Measurements from ENCODE around the gene EPAS1. TPM values are rescaled to one million over a fixed set of nuclear protein-coding genes. Genes with fewer than 3 reads are reported as not detected.

The EPAS1 gene
- total and polyA plus RNA-seq, 9 of the 15 experiments (the other 6 are each of a cell fraction or from before 2014, with no cell fraction given), result 0.25 to 11.2 (median 4.1) TPM

DNA sequence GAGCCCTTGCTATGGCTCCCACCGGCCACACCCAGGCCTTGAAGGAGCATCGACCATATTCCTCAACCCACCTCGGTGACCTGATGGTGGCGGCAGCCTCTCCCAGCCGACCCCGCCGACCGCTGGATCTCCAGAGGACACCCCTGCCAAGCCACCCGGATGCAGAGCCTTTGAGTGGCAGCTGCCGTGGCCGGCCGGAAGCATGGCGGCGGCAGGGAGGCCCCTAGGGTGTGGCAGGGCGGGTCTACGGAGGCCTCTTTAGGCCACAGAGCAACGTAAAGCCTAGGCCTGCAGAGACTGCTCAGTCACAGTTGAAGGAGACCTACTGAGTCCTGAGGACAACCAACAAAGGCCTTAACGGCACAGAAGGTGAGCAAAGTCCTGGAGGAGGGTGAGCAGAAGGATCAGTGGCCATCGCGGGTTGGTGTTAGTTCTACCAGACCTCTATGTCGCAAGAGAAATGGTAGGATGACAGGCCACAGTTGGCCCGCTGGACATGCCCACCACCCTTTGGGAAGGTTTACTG, 131.8 kb downstream of the EPAS1 start (continued):
- peak in 1 of 2 experiments; percentile 59; a peak in 1 of 4 replicates for TF ChIP-seq MAZ (CRISPR knock-in tag; conservative IDR thresholded peaks at IDR 0.05 in 1 of 2, IDR thresholded peaks at IDR 0.05 in 1 of 2)
- TF ChIP-seq, protein P1, sequence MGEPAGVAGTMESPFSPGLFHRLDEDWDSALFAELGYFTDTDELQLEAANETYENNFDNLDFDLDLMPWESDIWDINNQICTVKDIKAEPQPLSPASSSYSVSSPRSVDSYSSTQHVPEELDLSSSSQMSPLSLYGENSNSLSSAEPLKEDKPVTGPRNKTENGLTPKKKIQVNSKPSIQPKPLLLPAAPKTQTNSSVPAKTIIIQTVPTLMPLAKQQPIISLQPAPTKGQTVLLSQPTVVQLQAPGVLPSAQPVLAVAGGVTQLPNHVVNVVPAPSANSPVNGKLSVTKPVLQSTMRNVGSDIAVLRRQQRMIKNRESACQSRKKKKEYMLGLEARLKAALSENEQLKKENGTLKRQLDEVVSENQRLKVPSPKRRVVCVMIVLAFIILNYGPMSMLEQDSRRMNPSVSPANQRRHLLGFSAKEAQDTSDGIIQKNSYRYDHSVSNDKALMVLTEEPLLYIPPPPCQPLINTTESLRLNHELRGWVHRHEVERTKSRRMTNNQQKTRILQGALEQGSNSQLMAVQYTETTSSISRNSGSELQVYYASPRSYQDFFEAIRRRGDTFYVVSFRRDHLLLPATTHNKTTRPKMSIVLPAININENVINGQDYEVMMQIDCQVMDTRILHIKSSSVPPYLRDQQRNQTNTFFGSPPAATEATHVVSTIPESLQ (CRISPR knock-in tag; IDR thresholded peaks at IDR 0.05), result no peak
- TF ChIP-seq ADNP (tag; IDR thresholded peaks at IDR 0.05), result no peak
- TF ChIP-seq ZBTB7A (IDR thresholded peaks at IDR 0.05; ENCODE audit: borderline replicate concordance, control insufficient read depth, low read depth, low read length), result peak; percentile 78; the same call in 1 of the 2 replicates
- TF ChIP-seq FOXA3 (CRISPR knock-in tag; conservative IDR thresholded peaks at IDR 0.05 in 1 of 2, IDR thresholded peaks at IDR 0.05 in 1 of 2), result no peak
- TF ChIP-seq HNRNPK (IDR thresholded peaks at IDR 0.05; ENCODE audit: low read depth, low read length, poor library complexity, severe bottlenecking), result no peak
- peak; percentile 79 for TF ChIP-seq ETV1 (tag; conservative IDR thresholded peaks at IDR 0.05; ENCODE audit: low read depth)
- no peak for TF ChIP-seq RBBP5 (IDR thresholded peaks at IDR 0.05; ENCODE audit: borderline replicate concordance, insufficient read depth, low read length, poor library complexity, severe bottlenecking)
- TF ChIP-seq RCOR1 (IDR thresholded peaks at IDR 0.05; ENCODE audit: borderline replicate concordance in 1 of 2, low read depth in 2 of 2, low read length in 2 of 2), result peak in 1 of 2 experiments; percentile 51; a peak in 1 of 4 replicates
- TF ChIP-seq POLR2AphosphoS5 (IDR thresholded peaks at IDR 0.05; ENCODE audit: control insufficient read depth, insufficient read depth, low read depth, low read length), result peak; percentile 90
- no peak for TF ChIP-seq MCM3 (IDR thresholded peaks at IDR 0.05)
- peak; percentile 89 for TF ChIP-seq TBP (optimal IDR thresholded peaks at IDR 0.05; ENCODE audit: low read depth, low read length)
- peak; percentile 57; the same call in 1 of the 2 replicates for TF ChIP-seq NBN (IDR thresholded peaks at IDR 0.05; ENCODE audit: low read depth)
- TF ChIP-seq NFE2 (IDR thresholded peaks at IDR 0.05; ENCODE audit: low read depth), result peak; percentile 39; the same call in 1 of the 2 replicates
- TF ChIP-seq, protein P2, sequence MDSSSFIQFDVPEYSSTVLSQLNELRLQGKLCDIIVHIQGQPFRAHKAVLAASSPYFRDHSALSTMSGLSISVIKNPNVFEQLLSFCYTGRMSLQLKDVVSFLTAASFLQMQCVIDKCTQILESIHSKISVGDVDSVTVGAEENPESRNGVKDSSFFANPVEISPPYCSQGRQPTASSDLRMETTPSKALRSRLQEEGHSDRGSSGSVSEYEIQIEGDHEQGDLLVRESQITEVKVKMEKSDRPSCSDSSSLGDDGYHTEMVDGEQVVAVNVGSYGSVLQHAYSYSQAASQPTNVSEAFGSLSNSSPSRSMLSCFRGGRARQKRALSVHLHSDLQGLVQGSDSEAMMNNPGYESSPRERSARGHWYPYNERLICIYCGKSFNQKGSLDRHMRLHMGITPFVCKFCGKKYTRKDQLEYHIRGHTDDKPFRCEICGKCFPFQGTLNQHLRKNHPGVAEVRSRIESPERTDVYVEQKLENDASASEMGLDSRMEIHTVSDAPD (CRISPR knock-in tag; IDR thresholded peaks at IDR 0.05), result no peak
- TF ChIP-seq, protein P3, sequence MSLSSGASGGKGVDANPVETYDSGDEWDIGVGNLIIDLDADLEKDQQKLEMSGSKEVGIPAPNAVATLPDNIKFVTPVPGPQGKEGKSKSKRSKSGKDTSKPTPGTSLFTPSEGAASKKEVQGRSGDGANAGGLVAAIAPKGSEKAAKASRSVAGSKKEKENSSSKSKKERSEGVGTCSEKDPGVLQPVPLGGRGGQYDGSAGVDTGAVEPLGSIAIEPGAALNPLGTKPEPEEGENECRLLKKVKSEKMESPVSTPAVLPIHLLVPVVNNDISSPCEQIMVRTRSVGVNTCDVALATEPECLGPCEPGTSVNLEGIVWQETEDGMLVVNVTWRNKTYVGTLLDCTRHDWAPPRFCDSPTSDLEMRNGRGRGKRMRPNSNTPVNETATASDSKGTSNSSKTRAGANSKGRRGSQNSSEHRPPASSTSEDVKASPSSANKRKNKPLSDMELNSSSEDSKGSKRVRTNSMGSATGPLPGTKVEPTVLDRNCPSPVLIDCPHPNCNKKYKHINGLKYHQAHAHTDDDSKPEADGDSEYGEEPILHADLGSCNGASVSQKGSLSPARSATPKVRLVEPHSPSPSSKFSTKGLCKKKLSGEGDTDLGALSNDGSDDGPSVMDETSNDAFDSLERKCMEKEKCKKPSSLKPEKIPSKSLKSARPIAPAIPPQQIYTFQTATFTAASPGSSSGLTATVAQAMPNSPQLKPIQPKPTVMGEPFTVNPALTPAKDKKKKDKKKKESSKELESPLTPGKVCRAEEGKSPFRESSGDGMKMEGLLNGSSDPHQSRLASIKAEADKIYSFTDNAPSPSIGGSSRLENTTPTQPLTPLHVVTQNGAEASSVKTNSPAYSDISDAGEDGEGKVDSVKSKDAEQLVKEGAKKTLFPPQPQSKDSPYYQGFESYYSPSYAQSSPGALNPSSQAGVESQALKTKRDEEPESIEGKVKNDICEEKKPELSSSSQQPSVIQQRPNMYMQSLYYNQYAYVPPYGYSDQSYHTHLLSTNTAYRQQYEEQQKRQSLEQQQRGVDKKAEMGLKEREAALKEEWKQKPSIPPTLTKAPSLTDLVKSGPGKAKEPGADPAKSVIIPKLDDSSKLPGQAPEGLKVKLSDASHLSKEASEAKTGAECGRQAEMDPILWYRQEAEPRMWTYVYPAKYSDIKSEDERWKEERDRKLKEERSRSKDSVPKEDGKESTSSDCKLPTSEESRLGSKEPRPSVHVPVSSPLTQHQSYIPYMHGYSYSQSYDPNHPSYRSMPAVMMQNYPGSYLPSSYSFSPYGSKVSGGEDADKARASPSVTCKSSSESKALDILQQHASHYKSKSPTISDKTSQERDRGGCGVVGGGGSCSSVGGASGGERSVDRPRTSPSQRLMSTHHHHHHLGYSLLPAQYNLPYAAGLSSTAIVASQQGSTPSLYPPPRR (CRISPR knock-in tag; IDR thresholded peaks at IDR 0.05; ENCODE audit: borderline replicate concordance), result no peak
- TF ChIP-seq NFXL1 (CRISPR knock-in tag; IDR thresholded peaks at IDR 0.05), result no peak
- no peak for TF ChIP-seq FOS (IDR thresholded peaks at IDR 0.05; ENCODE audit: extremely low read depth, insufficient read length)
- no peak for TF ChIP-seq PHTF2 (CRISPR knock-in tag; IDR thresholded peaks at IDR 0.05)
- TF ChIP-seq PHF21A (IDR thresholded peaks at IDR 0.05; ENCODE audit: borderline replicate concordance, low read depth), result no peak
